Lung (tissue), 12 donors: ENCODE measurements around the gene CEACAM16. TPM values are rescaled to one million over a fixed set of nuclear protein-coding genes. Genes with fewer than 3 reads are reported as not detected.

Experiments used
- ATAC-seq: fragments of 200-7000 bp; cut with Tn5 transposase; one replicate; pipeline ENCODE4 v1.9.1; 2020; ENCODE audit warnings: moderate number of reproducible peaks; ENCODE audit not compliant: insufficient read depth, low FRiP score
- DNase-seq, 3 donors: peaks; one replicate each; pipeline ENCODE4 v3.0.0-alpha.2; 2013 to 2017
- H3K27ac ChIP-seq, 2 donors: one replicate each; pipeline ENCODE4 v1.5.1; 2013; ENCODE audit warnings: mild to moderate bottlenecking in 2 of 2, moderate library complexity in 2 of 2, control low read depth in 1 of 2, inconsistent platforms in 1 of 2, low read depth in 1 of 2, low read length in 1 of 2
- H3K27me3 ChIP-seq, 3 donors: one replicate each; pipeline ENCODE4 v1.5.1; 2013; ENCODE audit warnings: low read length in 2 of 3; ENCODE audit not compliant: control insufficient read depth in 3 of 3, insufficient read depth in 3 of 3
- H3K36me3 ChIP-seq, 4 donors: one replicate each; pipeline ENCODE4 v1.5.1; 2013; ENCODE audit warnings: low read length in 4 of 4, mild to moderate bottlenecking in 1 of 4, moderate library complexity in 1 of 4; ENCODE audit not compliant: control insufficient read depth in 4 of 4, insufficient read depth in 4 of 4
- H3K4me1 ChIP-seq, 5 donors: one replicate each; pipeline ENCODE4 v1.5.1; 2013; ENCODE audit warnings: low read length in 5 of 5, mild to moderate bottlenecking in 2 of 5, moderate library complexity in 1 of 5; ENCODE audit not compliant: control insufficient read depth in 5 of 5, insufficient read depth in 5 of 5
- H3K4me3 ChIP-seq: one replicate; pipeline ENCODE4 v1.5.1; 2013; ENCODE audit warnings: mild to moderate bottlenecking, control low read depth, moderate library complexity
- H3K9ac ChIP-seq, 2 donors: one replicate each; pipeline ENCODE4 v1.5.1; 2013; ENCODE audit warnings: low read length in 2 of 2, control low read depth in 1 of 2; ENCODE audit not compliant: insufficient read depth in 1 of 2
- H3K9me3 ChIP-seq, 4 donors: one replicate each; pipeline ENCODE4 v1.5.1; 2013; ENCODE audit warnings: low read length in 3 of 4, mild to moderate bottlenecking in 1 of 4, moderate library complexity in 1 of 4; ENCODE audit not compliant: control insufficient read depth in 4 of 4, insufficient read depth in 3 of 4
- WGBS, 2 donors: extraction: QIAGEN DNeasy Blood & Tissue Kit; methylation state at CpG; one replicate each; pipeline ENCODE4 v1.1.7; 2013; 5-methylcytosine and 5-hydroxymethylcytosine counted together
- polyA plus RNA-seq, 2 donors: library from polyadenylated mRNA; stranded (reverse); fragments of 200-250 nt; gene quantifications; one replicate each; pipeline ENCODE4 v1.2.1, GENCODE V29; 2013
- total RNA-seq, 2 donors: library from RNA; depleted of rRNA in 1 of 2; stranded (reverse); fragments of >200 nt in 1 of 2; gene quantifications; one replicate each; pipeline ENCODE4 v1.2.1, GENCODE V29; 2014 to 2021
- TF ChIP-seq, protein P1 (sequence below): IDR thresholded peaks from 2 replicates; pipeline ENCODE4 v1.5.1; 2012; ENCODE audit warnings: mild to moderate bottlenecking; ENCODE audit errors: control extremely low read depth, extremely low read depth
- donor health status: control.
- donor health status: control.
- donor health status: Bipolar disorder and iron deficiency.
- donor health status: healthy.
- donor health status: DM: yes; HTN: yes; CAD: no.

The CEACAM16 gene
- total and polyA plus RNA-seq, 4 donors = 0.26 TPM; not detected in 3

DNA sequence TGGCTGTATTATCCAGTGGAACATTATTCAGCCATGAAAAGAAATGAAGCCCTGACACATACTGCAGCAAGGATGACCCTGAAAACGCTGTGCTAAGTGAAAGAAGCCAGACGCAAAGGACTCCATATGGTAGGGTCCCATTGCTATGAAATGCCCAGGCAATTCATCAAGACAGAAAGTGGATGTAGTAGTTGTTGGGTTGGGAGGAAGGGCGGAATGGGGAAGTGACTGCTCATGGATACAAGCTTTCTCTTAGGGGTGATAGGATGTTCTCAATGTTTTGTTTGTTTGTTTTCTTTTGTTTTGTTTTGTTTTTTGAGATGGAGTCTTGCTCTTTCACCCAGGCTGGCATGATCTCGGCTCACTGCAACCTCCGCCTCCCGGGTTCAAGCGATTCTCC lies 11.1 kb upstream of the CEACAM16 start:
- Histone ChIP-seq H3K36me3 (peaks cover 0 to 2% (median 0%) of the 10 kb centered on the region in 4 donors), H3K4me1 (peaks cover 0 to 27% (median 4%) of the 10 kb centered on the region in 5 donors), H3K9me3 (no peaks in the 10 kb centered on the region), H3K27me3 (no peaks in the 10 kb centered on the region), H3K27ac (no peak overlapping the region), H3K9ac (no peak overlapping the region), H3K4me3 (no peak overlapping the region)
- DNase-seq (no peak), ATAC-seq (no peak)
- TF ChIP-seq, protein P1, sequence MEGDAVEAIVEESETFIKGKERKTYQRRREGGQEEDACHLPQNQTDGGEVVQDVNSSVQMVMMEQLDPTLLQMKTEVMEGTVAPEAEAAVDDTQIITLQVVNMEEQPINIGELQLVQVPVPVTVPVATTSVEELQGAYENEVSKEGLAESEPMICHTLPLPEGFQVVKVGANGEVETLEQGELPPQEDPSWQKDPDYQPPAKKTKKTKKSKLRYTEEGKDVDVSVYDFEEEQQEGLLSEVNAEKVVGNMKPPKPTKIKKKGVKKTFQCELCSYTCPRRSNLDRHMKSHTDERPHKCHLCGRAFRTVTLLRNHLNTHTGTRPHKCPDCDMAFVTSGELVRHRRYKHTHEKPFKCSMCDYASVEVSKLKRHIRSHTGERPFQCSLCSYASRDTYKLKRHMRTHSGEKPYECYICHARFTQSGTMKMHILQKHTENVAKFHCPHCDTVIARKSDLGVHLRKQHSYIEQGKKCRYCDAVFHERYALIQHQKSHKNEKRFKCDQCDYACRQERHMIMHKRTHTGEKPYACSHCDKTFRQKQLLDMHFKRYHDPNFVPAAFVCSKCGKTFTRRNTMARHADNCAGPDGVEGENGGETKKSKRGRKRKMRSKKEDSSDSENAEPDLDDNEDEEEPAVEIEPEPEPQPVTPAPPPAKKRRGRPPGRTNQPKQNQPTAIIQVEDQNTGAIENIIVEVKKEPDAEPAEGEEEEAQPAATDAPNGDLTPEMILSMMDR = no peak
- 84 to 88% methylated on average over 7 of the region's 7 CpGs for WGBS, 2 donors

GRCh38 chr19:44689290-44690130 lies 9.4 kb upstream of the CEACAM16 start:
- WGBS, 2 donors = 40 to 42% methylated on average over 11 of the region's 11 CpGs
- Histone ChIP-seq H3K9ac (no peak overlapping the region), H3K4me1 (peaks cover 0 to 20% (median 4%) of the 10 kb centered on the region in 5 donors), H3K27me3 (no peaks in the 10 kb centered on the region), H3K36me3 (no peaks in the 10 kb centered on the region), H3K9me3 (no peaks in the 10 kb centered on the region), H3K27ac (peak overlapping the region in 1 of 2 donors; percentile 39), H3K4me3 (no peak overlapping the region)
- TF ChIP-seq, protein P1 = peak; percentile 80
- DNase-seq (peak; percentile 74 to 82 (median 80)), ATAC-seq (no peak)

DNA sequence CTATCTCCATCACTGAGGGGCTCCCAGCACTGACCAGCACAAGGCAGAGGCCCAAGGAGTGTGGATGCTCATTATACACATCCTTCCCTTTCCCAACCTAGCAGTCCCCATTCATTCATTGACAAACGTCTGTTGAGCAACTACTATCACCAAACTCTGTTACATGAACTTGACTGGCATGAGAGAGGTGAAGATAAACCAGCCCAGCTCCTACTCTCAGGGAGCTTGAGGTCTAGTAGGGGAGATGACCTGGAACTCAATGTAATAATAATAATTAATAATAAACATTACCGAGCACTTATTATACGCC lies 8.9 kb upstream of the CEACAM16 start:
- H3K9me3 ChIP-seq = no peaks in the 10 kb centered on the region
- H3K4me3 ChIP-seq = no peak overlapping the region
- no peak overlapping the region for H3K27ac ChIP-seq
- 75 to 83% methylated on average over 3 of the region's 3 CpGs for WGBS, 2 donors
- TF ChIP-seq, protein P1 = no peak
- no peak for ATAC-seq
- DNase-seq = no peak
- H3K4me1 ChIP-seq = peaks cover 0 to 19% (median 3%) of the 10 kb centered on the region in 5 donors
- H3K9ac ChIP-seq = no peak overlapping the region
- no peaks in the 10 kb centered on the region for H3K36me3 ChIP-seq
- no peaks in the 10 kb centered on the region for H3K27me3 ChIP-seq
